GM19455 (cell line): ENCODE data around the gene ACAD11.
"Not testable (repeated sequence)": the region's sequence is repeated elsewhere in the genome, so short reads cannot be mapped to it uniquely, and the experiment has no call there.

Source experiments
- ATAC-seq: cut with Tn5 transposase; IDR thresholded peaks from one replicate; pipeline ENCODE4 v1.9.1; 2021; ENCODE audit not compliant: unreplicated experiment

Gene ACAD11

DNA sequence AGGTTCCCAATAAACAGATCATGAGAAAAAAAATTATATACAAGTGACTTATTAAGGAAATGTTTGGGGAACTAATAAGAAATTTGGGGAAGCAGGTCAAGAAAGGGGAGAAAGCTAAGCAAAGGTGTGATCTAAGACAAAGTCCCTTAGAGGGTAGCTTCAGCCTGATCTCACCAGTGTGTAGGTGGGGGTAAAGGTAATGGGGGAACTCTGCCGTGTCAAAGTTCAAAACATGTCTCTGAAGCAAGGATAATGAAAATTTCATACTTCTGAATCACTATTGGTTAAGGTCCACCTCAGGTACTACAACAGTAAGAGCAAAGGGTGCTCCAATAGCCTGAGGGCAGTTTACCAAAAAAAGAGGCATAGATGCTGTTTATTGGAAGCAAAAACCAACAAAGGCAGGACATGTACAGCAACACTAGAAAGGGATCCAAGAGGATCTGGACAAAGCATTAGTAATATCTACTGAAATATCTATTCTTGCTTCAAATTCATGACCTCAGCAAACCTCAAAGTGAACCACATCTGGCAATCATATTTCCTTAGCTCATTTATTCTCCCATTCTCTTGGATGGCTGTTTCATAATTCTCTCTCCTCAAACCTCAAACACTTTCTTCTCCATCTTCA, 6.9 kb downstream of the ACAD11 start:
- no peak for ATAC-seq

DNA sequence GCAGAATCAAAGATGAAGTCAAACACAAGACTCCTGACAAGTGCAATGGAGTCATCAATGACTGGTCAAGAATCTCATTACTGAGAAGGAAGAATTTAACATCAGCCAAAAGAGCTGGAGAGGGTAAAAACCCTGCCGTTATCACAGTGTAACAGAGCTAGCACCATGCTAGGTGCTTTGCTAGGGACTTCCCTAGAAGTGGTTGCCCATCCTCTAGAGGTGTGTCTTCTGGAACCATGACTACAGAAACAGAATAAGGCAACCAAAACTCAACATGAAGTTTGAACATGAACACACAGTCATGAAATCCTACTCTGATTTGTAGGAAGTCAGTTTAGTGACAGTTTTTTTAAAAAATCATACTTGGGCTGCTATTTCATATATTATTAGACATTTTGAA, 9.5 kb downstream of the ACAD11 start:
- ATAC-seq = no peak

DNA sequence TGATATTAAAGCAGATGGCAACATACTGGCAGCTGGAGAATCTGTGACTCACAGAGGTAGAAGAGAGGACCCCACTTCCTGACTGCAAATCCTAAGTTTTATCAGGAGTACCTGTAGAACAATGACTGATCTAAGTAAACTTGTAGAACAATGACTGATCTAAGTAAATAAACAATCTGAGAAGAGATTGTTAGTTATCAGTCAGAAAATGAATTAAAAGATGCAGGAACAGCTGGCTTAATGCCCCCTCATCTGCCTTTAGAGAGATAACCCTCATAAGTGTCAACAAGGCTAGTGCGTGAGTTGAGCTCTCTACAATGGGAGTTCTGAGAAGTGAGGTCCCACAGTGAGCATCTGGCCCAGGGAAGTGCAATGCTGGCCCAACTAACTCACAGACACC, 14.6 kb downstream of the ACAD11 start:
- ATAC-seq = no peak

DNA sequence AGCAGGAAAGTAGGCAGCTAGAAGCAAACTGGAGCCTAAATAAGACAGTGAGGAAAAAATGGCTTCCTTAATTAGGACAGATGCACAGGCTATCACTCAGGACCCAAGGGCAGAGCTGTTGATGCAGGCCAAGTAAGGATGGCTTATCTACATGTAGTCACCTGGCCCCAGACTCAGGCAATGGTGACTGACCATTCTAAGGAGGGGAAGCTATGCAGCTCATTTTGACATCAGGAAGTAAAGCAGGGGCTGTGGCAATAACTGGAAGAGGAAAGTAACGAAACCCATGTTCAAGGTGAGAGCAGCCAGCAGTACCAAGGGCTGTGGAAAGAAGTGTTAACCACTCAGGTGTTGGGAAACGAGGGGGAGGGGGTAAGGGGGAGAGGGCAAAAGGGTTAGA, 16.2 kb downstream of the ACAD11 start:
- no peak for ATAC-seq

DNA sequence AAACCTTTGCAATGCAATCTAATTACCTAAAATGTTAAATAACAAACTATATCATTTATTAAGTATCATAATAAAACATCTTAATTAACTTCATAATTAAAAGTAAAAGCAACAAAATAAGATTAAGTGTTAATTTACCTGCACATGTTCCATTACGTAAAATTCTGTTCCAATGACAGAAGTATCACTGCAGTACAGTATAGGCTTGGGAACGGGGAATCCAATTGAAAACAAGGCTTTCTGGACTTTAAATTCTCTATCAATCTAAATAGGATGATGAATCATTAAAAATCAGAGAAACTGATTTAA, 17.1 kb downstream of the ACAD11 start:
- ATAC-seq = no peak

DNA sequence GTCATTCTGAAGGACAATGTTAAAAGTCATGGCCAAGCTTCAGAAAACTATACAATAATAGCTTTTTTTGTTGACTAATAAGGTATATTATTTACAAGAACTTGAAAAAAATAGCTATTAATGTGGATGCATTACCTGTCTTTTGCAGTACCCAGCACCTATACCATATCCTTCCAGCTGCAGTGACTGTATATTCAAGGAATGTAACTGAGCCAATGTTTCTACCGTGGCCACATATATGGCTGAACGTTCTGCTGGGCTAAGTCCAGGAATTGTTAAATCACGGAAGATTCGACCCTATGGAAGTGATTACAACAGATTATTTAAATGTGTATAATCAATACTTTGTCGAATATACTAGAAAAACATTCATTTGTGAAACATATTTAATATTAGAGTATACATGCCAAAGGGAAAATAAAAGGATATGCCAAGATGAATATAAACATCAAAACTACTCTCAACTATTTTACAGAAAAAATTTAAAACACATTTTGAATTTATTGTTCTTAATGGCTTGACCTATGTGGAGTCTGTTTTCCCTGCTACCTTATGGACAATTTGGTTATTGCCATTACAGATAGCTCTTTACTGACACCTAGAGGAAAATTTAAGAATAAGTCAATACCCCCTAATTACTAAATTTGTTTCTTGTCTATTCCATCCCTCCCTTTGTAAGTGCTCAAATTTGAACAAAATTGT, 17.6 kb downstream of the ACAD11 start:
- no peak for ATAC-seq

DNA sequence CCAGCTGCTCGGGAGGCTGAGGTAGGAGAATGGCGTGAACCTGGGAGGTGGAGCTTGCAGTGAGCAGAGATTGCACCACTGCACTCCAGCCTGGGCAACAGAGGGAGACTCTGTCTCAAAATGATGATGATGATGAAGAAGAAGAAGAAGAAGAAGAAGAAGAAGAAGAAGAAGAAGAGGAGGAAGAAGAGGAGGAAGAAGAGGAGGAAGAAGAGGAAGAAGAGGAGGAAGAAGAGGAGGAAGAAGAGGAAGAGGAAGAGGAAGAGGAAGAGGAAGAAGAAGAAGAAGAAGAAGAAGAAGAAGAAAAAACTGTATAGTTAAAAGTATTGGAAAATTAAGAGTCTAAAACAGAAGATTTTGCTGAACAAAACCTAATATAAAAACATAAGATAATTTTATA, 18.2 kb downstream of the ACAD11 start:
- not testable (repeated sequence) for ATAC-seq

DNA sequence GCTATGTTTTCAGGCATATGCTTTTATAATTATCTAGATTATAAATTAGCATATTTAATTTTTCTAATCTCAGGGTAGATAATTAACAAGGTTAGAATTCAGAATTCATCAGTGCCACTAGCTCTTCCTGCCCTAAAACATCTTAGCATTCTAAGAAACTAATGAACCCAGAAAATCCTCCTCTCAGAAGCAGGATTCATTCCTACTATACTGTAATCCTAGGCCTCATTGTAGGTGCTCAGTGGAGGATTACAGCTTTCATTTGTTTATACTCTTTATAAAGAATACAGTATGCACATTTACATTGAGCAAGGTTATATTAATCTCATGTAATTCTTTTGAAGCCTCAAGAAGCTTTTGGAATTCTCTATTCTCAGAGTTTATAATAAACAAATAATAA, 20.9 kb downstream of the ACAD11 start:
- no peak for ATAC-seq

DNA sequence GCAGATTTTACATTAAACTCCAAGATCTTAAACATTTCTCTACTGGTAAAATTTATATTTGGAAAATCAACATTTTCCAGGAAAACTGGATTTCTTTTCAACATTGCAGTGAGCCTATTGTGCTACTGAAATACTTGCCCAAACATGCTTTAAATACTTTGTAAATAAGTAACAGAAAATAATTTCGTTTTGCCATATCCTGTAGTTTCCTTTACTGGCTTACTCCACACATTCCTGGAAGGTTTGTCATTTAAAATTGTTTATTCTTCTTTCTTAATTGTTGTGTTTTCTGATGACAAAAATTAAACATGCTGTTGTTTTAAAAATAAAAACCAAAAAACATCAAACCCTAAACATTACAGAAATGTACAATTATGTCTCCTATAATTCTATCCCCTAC, 22.0 kb downstream of the ACAD11 start:
- no peak for ATAC-seq

DNA sequence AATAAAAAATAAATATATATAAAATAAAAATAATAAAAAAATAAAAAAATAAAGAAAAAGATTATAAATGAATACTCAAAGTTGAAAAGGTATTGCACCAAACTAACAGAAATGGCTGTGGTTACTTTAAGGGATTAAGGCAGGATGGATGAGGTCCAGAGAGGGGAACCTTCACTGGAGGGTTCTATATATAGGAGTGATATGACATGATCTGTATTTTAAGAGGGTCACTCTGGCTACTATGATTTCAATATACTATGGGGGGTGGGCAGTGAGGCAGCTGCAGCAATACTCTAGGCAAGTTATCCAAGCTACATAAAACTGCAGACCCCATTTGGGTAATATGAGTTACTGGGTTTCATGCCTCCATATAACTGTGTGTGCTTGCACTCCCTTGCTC, 24.6 kb downstream of the ACAD11 start:
- no peak for ATAC-seq

DNA sequence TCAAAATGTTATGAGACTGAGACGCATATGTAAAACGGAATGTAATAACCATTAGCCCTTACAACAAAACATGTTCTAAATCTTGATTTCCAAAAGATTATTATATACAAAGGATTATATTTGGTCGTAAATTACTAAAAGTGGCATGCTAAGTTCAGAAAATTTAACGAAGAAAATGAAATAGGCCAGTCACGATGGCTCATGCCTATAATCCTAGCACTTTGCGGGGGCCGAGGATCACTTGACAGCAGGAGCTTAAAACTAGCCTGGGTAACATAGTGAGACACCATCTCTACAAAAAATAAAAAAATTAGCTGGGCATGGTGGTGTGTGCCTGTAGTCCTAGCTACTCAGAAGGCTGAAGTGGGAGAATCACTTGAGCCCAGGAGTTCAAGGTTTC, 29.0 kb downstream of the ACAD11 start:
- ATAC-seq = no peak

DNA sequence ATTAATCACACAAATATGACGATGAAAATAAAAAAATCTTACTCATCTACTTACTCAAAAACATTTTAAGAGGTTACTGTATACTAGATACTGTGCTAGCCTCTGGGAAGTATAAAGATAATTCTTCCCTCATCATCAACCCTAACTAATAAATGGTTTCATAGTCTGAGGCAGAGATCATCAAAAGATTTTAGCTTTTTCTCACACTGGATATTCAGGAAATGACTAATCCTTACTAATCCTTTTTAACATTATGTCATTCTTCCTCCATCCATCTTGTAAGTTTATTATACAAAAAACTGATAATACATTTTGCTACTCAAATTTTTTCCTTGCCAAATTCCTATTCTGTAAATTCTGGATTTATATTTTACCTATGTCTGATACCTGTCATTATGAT, 29.7 kb downstream of the ACAD11 start:
- ATAC-seq = no peak

DNA sequence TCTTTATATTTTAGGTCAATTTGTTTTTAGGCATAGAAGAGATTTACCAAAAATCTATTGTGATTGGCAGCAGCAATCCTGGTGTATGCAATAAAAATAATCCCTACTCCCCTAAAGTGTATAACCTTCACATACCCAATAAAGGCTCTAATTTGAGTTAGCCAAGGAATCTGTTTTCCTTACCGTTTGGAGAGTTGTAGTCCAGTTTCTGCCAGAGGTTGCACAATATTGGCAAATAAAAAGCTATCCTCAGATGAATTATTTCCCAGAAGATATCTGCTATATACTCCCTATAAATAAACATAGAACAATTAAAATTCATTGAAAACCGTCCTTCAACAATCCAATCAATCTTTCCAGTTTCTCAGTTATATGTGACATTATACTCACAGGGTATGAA, 31.5 kb downstream of the ACAD11 start:
- ATAC-seq = no peak

DNA sequence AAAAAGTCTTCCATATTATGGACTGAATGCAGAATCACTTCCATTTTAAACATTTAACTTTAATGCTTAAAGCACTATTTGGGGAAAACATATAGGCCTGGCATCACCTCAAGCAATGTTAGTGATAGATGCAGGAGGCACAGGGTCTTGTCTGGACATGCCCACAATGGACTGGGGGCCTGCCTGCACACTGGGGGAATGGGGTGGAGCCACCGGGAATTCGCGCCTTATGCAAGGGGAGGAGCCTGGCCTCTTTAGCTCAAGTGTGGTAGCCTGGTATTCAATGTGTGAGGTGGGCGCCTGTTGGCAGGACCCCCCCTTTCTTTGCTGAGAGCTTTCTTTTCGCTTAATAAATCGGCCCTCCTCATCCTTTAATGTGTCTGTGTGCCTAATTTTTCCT, 32.7 kb downstream of the ACAD11 start:
- no peak for ATAC-seq

DNA sequence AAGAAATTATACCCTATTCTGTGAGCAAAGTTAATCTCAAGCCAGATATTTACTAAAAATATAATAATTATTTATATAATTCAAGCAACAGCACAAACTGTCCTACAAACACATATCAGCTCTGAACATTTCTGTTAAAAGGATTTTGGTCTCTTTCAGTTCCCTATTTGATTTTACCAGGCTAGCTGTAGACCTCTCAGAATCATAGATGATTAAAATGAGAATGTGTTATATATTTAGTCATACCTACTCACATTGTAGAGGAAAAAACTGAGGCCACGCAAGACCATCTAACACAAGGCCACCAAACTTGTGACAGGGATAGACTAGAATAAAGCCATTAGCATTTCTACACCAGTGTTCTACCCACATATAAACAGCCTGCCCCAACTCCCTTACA, 34.0 kb downstream of the ACAD11 start:
- ATAC-seq = peak; percentile 72

DNA sequence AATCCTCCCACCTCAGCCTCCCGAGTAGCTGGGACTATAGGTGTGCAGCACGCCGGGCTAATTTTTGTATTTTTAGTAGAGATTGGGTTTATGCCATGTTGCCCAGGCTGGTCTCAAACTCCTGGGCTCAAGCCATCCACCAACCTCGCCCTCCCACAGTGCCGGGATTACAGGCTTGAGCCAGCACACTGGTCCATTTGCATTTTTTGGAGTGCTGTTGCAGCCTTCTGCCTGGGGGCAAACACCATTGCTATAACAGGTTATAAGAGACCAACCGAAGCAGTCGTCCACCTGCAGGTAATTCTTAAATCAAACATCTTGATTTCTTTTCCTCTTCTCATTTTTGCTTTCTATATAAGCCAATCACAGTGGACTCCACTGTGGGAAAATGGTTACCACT, 34.8 kb downstream of the ACAD11 start:
- no peak for ATAC-seq

DNA sequence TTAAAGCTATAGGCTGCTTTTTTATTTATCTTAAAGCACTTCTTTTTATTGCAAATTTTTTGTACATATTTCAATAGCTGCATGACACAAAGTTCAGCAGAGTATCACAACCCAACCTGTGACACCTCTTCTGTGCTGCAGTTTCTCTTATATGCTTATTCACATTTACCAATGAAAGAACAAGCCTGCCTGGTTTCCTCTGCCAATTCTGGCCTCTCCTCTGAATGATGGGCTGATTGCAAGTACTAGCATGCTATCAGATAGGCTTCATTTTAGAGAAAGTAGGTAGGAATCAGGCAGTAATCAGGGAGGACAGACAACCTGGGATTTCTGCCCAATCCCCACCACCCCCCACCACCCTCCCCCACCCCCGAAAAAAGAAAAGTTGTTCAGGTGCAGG, 36.0 kb downstream of the ACAD11 start:
- no peak for ATAC-seq

DNA sequence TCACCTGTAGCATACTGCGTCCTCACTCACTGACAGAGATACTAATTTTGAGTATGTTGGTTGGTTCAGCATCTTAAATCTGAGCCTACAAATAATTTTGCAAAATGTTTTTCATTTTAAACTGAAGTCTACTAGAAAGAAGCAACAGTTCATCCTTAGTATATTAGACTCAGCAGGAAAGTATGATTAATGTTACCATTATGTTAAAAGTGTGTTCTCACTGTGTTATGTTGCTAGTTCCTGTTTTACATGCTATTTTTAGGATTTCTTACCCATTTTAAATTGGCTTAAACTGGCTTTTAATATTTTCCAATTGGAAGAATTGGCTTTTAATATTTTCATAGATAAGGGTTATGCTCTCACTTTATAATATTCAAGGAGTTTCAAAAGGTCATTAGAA, 36.8 kb downstream of the ACAD11 start:
- no peak for ATAC-seq

DNA sequence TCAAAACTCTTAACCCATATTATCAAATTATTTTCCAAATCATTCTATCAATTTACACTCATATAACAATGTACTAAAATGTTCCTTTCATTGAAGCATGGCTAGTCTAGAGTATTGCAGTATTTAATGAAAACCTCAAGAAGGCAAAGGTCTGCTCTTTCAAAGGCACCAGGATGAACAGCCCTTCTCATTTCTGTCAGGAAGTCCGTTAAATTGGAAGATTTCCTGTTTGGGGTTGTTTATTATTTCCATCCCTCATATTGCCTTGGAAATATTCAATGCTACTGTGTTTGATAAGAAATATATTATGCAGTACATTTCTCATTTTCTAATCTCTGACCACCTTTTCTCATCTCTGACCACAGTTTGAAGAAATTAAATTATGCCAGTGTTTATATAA, 37.5 kb downstream of the ACAD11 start:
- no peak for ATAC-seq

DNA sequence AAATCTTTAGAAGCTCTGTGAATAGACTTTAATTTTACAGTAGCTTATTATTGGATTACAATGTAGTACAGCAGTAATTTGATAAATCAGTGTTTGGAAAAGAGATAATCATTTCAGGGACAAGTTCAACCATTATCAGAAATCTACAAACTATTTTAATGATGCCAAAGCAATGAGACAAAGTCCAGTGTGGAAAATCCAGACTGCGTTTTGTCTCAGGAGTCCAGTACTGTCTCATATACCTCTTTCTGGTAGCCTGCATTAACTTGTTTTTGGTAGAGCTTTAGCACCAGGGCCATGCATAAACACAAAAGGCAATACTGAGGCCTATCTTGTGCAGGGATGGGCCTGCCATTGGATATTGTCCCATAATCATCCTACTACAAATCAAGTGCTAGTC, 42.8 kb downstream of the ACAD11 start:
- ATAC-seq = no peak

DNA sequence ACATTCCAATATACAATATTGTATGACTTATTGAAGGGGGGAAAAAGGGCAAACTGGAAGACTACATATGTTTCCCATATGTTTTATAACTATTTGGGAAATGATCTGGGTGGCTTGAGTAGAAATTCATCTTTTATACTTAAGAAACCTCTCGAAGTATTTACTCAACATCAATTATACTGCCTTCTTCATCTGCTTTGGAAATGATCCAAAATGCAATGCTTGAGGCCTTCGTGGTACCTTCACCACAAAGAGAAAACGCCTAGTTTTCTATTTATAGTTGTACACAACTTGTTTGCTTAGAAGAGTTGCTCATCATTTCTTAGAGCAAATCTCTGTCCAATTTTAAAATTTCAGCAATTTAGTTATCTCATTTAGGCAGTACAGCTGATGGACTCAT, 43.7 kb downstream of the ACAD11 start:
- no peak for ATAC-seq

DNA sequence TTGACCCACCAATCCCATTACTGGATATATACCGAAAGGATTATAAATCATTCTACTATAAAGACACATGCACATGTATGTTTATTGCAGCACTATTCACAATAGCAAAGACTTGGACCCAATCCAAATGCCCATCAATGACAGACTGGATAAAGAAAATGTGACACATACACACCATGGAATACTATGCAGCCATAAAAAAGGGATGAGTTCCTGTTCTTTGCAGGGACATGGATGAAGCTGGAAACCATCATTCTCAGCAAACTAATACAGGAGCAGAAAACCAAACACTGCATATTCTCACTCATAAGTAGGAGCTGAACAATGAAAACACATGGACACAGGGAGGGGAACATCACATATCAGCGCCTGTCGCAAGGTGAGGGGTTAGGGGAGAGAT, 44.3 kb downstream of the ACAD11 start:
- not testable (repeated sequence) for ATAC-seq

DNA sequence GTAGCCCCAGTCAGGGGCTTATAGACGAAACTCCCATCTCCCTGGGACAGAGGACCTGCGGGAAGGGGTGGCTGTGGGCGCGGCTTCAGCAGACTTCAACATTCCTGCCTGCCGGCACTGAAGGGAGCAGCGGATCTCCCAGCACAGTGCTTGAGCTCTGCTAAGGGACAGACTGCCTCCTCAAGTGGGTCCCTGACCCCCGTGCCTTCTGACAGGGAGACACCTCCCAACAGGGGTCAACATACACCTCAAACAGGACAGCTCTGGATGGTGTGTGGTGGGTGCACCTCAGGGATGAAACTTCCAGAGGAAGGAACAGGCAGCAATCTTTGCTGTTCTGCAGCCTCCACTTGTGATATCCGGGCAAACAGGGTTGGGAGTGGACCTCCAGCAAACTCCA, 53.0 kb downstream of the ACAD11 start:
- ATAC-seq = not testable (repeated sequence)
